BJ (cell line): ENCODE data around the gene CASQ2. TPM values are rescaled to one million over a fixed set of nuclear protein-coding genes. Genes with fewer than 3 reads are reported as not detected.

Experiments
- CTCF ChIA-PET: fragments of 350-600 bp; formaldehyde crosslinking; extraction: SDS; loops from one replicate; lab custom pipeline; 2021; ENCODE audit warnings: antibody characterized with exemption, inconsistent platforms; lab: Yijun Ruan, JAX
- POLR2A ChIA-PET: fragments of 300-600 bp; sonication (Branson Sonifier 250); formaldehyde crosslinking; extraction: SDS; loops from one replicate; lab custom pipeline; 2021; ENCODE audit warnings: antibody characterized with exemption; lab: Charles Lee
- DNase-seq: peaks from one replicate; pipeline ENCODE4 v3.0.0-alpha.2; 2011; ENCODE audit warnings: low read depth
- H3K27me3 ChIP-seq: 2 replicates; pipeline ENCODE4 v1.6.0; 2011; ENCODE audit warnings: low read length; ENCODE audit not compliant: control insufficient read depth, insufficient read depth
- H3K36me3 ChIP-seq: 2 replicates; pipeline ENCODE4 v1.5.1; 2011; ENCODE audit warnings: low read length; ENCODE audit not compliant: control insufficient read depth, insufficient read depth
- H3K4me3 ChIP-seq: 2 replicates; pipeline ENCODE4 v1.5.1; 2011; ENCODE audit warnings: low read depth, mild to moderate bottlenecking, control low read depth, low read length
- CTCF ChIP-seq: IDR thresholded peaks from 2 replicates; pipeline ENCODE4 v1.5.1; 2011; ENCODE audit warnings: low read depth, mild to moderate bottlenecking, control low read depth, inconsistent platforms, low read length, moderate library complexity; ENCODE audit not compliant: insufficient read depth
- polyA plus RNA-seq: library from polyadenylated mRNA; depleted of rRNA; stranded (reverse); fragments of >200 nt; gene quantifications from 2 replicates; pipeline ENCODE4 v1.2.3, GENCODE V29; 2011

Gene CASQ2
- polyA plus RNA-seq, 1 experiment, result not detected

- no peak for DNase-seq
- Histone ChIP-seq H3K27me3 (peaks cover 16% of the 10 kb centered on the region), H3K4me3 (no peak overlapping the region), H3K36me3 (no peaks in the 10 kb centered on the region)
- CTCF ChIA-PET, result interaction anchor here (0.5 to 6.3 kb wide), 5 partner anchors 7 to 105 kb away, joined by 3 to 53 read pairs (median 4); partner anchors contain the start of gene VANGL1
- no peak for TF ChIP-seq CTCF
- POLR2A ChIA-PET, result no interaction called here
Measured at GRCh38 chr1:115712911-115713609, 55.5 kb downstream of the CASQ2 start.

GRCh38 chr1:115710859-115711624 is 57.5 kb downstream of the CASQ2 start:
- Histone ChIP-seq H3K4me3 (no peak overlapping the region), H3K27me3 (peaks cover 16% of the 10 kb centered on the region), H3K36me3 (no peaks in the 10 kb centered on the region)
- no peak for DNase-seq
- CTCF ChIA-PET, result interaction anchor here (0.7 to 2.4 kb wide), 5 partner anchors 17 to 141 kb away, joined by 3 to 9 read pairs (median 4); no protein-coding TSS in a partner anchor
- no peak for TF ChIP-seq CTCF
- POLR2A ChIA-PET, result no interaction called here

GRCh38 chr1:115706587-115707425 is 61.7 kb downstream of the CASQ2 start:
- POLR2A ChIA-PET, result interaction anchor here (0.6 kb wide), 1 partner anchor 98 kb away, joined by 3 read pairs; no protein-coding TSS in a partner anchor
- CTCF ChIA-PET, result interaction anchor here (0.5 to 6.1 kb wide), 40 partner anchors 9 to 734 kb away, joined by 3 to 77 read pairs (median 4); no protein-coding TSS in a partner anchor
- Histone ChIP-seq H3K4me3 (no peak overlapping the region), H3K27me3 (peaks cover 11% of the 10 kb centered on the region), H3K36me3 (no peaks in the 10 kb centered on the region)
- no peak for DNase-seq
- TF ChIP-seq CTCF, result peak; percentile 74

- Histone ChIP-seq H3K27me3 (peaks cover 10% of the 10 kb centered on the region), H3K36me3 (no peaks in the 10 kb centered on the region), H3K4me3 (no peak overlapping the region)
- no peak for DNase-seq
- TF ChIP-seq CTCF, result no peak
- POLR2A ChIA-PET, result interaction anchor here (0.6 kb wide), 1 partner anchor 30 kb away, joined by 5 read pairs; no protein-coding TSS in a partner anchor
- CTCF ChIA-PET, result interaction anchor here (0.6 to 6.1 kb wide), 33 partner anchors 9 to 244 kb away, joined by 3 to 77 read pairs (median 4); no protein-coding TSS in a partner anchor
Measured at GRCh38 chr1:115705963-115706362, 62.6 kb downstream of the CASQ2 start.
